DMS114 treated with DMSO at 0.1 percent for 48 hours (cell line): ENCODE results near the gene FIGN.

Experiments
- DNase-seq: peaks from one replicate; lab custom pipeline; 2025; ENCODE audit not compliant: unreplicated experiment; lab: John Stamatoyannopoulos, UW

Gene FIGN

DNA sequence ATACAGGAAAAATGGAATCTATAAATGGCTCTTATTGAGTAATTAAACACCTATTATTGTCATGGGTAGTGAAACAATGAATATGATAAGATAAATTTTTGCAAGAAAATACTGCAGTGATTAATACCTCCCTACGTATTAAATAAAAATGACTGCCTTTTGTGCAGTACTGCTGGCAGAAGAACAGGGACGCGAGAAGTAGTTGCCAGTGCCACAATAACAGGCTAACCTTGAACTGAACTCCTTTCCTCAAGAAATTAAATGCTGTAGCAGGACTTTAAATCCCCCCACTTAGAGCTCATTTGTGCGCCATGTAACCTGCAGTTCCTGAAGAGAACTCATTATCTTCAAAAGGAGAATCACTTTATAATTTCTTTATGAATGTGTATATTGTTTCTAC is 24.6 kb downstream of the FIGN start:
- DNase-seq: peak; percentile 68

DNA sequence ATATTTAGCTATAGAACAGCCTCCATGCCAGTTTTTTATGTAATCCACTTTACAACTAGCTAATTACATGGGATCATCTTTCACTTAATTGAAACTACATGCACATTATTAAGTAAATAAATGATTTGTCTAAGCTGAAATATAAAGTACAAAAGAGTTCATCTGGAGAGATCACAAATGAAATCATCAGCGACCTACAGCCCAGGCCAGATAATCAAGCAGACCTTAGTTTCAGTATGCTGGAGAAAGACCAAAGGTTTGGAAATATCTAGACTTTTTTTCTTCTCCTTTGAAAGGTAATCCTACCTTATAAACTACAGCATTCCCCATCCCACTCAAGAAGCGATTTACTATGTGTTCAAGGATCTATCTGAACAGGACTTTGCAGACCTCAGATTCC is 26.5 kb downstream of the FIGN start:
- DNase-seq: no peak

DNA sequence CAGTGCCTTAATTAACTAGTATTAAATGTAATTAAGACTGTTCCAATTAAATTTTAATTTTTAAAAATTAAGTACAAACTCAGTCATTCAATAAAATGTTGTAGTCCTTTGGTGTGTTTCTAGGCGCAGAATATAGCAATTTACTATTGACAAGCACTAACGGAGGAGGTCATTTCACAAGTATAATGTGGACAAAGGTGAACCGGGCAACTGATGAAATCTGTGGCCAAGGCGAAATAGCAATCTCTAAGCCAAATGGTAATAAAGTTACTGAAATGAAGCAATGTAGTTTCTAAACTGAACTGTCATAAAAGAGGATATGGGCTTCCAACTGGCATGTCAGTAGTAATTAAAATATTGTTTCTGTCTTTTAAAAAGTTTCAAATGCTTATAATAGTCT is 27.5 kb downstream of the FIGN start:
- DNase-seq: no peak

DNA sequence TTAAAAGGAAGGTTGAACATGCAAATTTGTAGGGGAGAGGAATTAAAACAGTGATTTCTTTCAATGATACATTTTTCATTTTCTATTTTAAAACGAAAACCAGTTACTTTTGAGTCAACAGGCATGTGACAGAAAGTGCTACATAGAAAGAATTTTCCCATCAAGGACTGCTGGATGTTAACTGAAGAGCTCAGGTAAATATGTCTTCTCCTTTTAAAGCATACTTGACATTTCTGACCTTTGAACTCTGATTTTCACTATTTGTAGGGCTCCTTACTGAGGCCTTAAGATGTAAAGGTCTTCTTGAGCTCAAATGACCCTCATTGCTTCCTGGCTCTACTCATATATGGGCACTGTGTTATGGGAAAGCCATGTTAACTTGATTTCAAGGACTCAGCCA is 32.4 kb downstream of the FIGN start:
- peak; percentile 45 for DNase-seq

DNA sequence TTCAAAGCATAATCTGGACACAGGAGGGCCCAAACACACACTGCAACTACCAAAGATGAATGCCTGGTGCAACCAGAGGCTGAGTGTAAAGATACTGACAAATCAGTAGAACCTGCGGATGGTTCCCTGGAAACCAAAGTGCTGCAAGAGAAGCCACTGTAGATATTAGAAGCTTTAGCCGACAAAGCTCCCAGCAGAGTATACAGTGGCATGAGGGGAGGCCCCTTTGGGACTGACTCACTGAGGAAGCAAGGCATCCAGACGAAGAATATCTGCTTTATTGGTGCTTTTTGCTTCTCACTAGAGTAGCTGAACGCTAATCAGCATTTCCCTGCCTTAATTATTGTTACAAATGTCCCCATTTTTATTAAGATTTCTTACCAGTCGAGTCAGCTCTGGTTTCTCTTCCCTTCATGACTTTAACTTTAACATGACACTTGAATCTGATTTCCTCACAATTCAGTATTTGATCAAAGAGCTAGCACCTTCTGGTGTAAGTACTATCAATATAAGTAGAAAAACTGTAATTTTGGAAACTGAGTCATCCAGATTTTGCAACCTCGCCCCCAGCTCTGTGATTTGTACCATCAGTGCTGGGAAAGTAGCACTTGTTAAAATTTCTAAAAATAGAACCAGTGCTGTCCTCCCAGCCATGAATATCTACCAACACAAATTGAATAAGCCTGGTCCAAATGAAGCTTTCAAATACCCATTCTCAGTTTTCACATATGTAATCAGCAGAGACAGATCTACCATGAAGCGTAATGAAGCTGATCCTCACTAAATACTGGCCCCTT is 34.2 kb downstream of the FIGN start:
- no peak for DNase-seq

DNA sequence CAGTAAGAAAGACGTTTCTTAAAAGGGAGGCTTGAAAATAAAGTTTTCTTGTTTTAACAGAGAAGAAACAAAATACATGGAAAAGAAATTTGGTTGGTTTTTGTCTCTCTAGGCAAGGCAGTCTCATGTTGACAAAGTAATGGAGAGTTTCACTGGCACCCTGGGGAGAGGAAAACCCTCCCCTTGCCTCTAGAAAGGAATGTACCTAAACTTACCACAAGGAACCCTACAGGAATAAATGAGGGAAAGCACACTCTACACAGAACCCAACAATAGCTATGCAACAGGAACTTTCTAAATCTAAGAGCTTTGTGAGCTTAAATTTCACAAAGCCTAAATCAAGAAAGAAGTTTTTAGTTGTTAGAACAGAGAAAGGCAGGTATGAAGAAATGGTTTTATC is 37.0 kb downstream of the FIGN start:
- no peak for DNase-seq

DNA sequence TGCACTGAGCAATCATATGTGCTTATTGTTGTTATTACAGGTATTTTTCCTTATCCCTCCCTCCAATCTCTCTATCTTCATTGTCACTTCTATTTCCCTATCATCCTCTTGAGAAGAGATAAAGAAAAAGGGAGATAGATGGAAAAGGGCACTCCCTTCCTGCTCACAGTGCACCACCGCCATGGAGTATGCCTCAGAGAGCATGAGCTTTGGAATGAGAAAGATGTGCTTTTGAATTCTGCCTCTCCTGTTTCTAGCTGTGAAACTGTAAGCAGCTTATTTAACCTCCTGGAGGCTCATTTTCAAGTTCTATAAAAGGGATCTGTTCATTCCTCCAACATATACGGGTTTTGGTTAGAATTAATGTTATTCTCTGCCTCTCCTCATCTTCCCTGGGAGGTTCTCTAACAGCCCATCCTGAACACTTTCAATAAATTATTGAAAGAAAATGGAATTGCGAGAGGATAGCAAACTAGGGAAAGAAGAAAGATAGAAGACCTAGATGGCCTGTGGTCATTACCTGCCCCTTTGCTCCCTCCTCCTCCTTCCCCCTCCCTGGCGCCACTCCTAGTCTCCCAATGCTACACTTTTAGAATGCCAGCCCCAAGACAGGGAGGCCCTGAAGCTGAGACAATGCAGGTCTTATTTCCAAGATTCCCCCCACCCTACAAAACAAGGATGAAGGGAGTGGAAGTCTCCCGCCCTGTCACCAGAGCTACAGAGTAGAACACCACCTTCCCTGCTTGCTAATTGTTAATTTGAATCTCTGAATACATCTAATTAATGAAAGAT is 37.8 kb downstream of the FIGN start:
- no peak for DNase-seq

DNA sequence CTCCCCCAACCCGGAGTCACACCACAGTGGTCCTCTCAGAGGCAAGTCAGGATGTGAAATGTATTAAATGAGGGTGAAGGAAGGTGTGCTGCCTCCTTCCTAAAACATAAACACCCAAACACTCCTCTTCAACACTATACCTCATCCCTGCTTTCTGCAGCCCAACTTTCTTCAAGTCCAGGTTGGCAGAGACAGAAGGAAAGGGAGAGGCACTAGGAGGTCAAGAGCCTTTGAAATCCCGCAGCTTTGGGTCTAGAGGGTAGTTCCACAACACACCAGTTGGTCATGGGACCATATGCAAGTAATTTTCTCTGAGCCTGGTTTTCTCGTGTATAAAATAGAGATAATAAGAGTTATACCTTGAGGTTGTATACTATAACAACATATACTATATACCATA is 38.4 kb downstream of the FIGN start:
- DNase-seq: no peak

DNA sequence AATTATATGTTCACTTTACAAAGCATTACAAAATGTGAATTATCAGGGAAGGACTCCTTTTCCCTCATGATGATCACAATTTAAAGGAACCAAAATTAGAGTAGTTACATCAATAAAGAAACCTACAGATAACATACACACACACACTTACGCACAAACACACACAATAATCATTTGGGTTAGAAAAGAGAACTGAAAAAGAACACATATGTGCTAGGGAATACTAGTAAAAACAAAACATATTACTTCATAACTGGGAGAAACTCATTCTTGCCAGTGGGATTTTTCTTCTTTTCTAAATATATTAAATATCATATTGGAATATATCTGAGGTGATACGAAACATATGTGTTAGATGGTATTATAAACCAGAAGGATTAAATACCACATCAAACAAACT is 42.3 kb downstream of the FIGN start:
- no peak for DNase-seq

DNA sequence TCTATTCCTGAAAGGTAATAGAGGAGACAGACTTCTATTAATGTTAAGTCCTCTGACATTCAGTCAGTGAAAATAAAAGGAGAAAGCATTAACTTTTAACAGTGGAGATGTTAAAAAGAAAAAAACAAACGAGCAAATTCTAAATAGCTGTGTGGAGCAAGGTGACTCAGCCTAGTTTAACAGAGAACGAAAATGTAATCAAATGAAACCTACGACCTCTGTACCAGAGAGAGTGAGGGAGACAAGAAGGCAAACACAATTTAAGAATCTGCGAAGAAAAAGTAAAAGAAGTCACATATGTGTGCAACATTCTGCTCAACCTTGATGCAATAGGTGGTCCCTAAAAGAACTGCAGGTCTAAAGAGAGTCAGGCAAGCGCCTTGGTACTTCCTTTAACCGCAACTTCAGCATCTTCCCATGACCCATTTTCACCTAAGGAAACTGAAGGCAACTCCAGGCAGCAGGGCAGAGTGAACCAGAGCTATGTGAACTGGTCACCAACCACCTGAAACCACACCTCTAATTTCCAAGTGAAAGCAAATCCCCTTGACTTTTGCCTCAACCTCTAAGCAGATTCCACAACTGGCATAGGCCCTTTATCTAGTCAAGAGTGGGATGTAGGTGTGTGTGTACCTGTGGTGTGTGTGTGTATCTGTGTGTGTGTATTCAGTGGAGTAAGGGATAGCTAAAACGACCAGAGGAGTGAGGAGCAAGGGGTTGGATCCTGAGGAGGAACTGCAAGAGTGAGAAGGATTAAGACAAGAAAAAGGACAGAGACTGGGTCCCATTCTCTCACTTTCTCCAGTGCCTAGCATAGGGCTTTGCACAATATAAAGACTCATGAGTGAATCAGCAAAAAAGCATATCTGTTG is 43.0 kb downstream of the FIGN start:
- DNase-seq: no peak

DNA sequence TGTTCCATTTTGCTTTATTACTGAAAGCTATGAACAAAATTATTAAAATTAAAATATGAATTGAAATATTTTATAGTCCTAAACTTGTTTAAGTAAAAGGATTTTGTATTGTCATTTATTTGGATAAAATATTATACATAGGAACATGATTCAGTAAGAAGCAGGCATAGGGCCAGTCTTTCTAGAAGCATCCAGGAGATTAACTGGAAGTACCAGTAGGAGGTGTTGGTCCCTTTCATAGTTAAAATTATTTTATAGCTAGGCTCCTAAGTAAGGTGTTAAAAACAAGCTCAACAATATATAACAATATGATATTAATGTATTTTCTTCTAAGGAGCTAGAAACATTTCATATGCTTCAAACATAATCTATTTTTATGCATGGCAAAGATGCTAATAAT is 43.7 kb downstream of the FIGN start:
- DNase-seq: no peak

DNA sequence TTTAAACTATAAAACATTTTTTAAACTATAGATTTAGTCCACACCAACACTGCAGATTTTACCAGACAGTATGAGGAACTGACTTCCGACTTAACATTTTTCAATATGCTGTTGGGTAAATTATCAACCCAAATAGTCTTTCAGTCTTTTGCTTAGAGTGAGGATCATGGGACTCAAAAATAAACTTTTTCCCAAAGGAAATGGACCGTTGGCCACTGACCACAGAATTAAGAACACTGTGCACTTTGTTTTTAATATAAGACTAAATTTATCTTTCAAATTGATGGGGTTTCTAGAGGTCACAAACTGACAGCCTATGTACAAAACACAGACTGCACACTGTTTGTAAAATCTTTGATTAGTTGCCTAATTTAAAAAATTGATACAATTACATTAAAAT is 44.9 kb downstream of the FIGN start:
- DNase-seq: no peak

DNA sequence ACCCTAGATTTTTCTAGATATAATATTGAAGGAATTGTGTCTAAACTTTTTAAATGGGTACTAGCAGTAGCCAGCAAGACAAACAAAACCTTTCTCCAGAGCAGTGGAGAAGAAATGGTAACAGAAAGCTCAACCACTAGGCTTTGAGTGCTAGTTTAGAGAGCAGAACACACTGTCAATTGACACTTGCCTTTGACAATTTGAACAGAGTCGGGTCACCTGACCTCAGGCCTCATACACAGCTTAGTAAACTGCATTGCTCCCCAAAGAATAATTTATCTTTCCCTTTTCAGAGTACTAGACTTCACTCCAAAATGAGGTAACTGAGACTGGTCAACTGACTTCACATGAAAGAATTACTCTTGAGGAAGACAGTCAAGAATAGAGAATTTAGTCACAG is 48.6 kb downstream of the FIGN start:
- DNase-seq: no peak

DNA sequence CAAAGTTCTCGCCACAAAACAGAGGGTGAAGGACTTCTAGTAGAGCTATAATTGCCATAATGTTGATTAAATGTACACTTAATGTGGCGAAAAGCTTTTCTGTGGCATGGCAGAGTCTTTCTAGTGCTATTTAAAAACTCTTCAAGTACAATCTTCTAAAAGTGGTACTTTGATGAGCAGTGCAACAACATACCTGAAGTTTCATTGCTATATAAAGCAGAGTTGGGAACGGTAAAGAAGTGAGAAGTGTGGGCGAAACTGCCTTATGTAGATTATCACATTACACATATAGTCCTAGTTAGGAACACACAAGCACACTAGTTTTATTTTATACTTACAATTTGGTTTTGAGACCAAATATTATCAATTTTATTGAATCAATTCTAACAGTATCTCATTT is 49.5 kb downstream of the FIGN start:
- no peak for DNase-seq

DNA sequence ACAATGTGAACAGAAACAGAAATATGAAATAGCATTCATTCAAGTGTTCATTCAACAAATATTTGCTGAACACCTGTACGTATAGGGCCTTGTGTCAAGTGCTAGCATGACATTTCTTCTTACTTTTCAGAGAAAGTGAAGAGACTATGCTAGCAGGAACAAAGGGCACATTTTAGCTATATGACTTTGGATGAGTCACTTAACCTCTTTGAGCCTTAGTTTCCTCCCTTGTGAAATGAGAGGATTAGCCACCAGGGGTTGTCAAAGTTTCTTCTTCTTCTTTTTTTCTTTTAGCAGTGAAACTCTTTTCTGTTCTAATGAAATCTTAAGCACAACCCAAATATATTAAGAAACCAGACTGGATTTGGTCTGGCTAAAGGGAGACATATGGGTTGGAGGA is 53.1 kb downstream of the FIGN start:
- DNase-seq: no peak

DNA sequence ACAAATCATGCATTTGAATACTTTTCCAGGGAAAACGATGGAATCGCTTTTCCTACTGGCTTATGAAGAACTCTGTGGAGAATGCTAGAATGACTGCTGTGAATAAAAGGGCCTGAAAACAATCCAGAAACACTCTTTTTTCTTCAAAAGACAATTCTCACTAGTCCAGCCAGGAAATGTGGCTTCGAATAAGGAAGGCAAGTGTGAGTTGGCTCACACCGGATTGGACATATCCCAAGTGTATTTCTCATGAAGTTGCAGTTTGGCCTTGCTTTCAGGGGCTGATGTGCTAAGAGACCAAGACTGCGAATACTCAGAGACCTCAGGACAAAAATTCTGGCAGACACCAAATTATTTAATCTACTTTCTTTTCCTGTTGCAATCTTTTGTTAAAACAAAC is 54.1 kb downstream of the FIGN start:
- no peak for DNase-seq

DNA sequence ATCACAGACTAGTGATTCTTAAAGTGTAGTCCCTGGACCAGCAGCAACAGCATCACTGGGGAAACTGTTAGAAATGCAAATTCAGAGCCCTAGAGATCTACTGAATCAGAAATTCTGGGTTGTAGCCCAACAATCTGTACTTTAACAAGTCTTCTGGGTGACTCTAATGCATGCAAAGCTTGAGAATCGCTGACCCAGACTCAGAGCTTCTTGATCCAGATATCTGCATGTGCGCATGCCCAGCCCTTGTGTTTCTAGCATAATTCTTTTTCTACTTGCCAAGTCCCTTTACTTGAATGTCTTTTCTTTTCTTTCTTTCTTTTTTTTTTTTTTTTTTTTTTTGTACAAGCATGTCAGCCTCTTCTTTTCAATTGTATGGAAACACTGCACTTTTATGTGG is 60.4 kb downstream of the FIGN start:
- DNase-seq: no peak

DNA sequence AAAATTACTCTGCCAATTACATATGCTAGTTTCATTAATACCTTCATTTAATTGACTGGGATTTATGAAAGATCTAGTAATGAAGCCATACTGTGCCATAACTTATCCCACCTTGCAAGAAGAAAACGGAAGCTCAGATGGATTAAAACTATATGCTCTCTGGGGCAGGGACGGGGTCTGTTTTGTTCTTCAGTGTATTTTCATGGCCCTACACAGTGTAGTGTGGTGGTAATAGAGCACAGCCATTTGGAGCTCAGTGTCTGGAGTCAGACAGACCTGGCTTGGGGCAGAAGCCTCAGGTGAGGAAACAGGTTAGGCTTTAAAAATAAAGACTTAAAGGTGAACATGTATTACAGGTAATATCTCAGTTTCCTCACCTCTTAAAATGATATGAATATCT is 62.3 kb downstream of the FIGN start:
- no peak for DNase-seq

DNA sequence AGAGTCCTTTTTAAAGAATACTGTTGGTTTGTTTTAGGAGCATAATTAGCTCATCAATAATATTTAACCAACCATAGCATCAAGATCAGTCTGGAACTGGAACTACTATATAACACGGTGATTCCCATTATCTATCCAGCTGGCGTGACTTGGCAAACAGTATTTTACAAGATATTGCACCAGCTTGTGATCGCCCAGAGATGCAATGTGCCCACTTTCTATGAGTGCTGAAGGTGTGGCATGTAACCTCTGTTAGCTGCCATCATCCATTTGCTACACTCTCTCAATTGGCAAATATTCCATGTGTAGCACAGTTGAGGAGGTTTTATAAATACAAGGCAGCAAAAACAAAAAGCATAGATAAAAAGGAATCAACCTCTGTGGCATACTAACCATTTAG is 64.9 kb downstream of the FIGN start:
- no peak for DNase-seq

DNA sequence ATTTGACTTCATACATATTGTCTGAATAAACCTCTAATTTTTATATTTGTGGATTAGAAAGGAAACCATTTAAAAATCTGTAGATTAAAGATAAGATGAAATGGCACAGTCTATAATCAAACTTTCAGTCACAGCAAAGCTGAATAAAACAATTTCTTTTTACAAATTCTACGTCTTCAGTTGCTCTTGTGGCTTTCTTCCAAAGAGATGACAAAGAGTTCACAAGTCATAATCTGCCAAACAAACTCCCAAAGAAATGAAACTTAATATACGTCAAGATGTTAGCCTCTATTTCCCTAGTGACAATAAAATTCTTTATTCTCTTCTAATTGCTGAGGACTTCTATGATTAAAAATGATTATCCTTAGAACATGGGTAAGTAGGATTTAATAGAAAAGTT is 66.3 kb downstream of the FIGN start:
- DNase-seq: no peak

DNA sequence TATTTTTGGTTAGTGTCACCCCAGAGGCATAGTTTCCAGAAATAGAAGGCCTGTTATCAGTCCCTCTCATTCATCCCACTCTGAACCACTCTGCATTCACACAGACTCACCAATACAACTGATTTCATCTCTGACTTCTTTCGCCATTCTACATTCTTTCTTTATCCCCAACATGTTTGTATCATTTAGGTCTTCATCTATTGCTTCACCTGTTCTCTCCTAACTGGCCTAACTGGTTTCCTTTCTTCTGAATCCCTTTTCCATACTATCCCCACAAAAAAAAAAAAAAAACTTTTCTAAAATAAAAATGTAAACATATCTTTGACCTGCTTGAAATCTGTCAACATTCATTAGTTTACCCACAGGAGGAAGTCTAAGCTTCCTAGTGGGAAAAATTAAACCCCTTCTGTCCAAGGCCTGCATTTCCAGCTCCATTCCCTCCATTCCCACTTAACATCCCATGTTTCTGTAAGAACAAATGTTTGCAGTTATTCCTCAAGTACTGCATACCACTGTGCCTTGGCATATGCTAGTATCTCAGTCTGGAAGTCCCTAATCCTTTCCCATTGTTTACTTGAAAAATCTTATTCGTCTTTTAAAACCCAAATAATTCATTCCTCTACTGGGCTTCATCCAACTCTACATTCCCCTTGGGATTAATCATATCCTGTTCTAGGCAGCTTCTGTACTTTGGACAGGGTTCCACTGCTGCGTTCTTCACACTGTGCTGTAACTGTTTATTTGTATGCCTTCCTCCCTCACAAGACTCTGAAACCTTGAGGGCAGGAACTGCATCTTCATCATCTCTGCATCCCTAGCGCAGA is 68.5 kb downstream of the FIGN start:
- DNase-seq: no peak
